ENCODE measurements around the gene CHD2. TPM values are rescaled to one million over a fixed set of nuclear protein-coding genes. Genes with fewer than 3 reads are reported as not detected.

Gene CHD2
- total RNA-seq, 2 donors from 2014 or later = 76.3 to 137 TPM

DNA sequence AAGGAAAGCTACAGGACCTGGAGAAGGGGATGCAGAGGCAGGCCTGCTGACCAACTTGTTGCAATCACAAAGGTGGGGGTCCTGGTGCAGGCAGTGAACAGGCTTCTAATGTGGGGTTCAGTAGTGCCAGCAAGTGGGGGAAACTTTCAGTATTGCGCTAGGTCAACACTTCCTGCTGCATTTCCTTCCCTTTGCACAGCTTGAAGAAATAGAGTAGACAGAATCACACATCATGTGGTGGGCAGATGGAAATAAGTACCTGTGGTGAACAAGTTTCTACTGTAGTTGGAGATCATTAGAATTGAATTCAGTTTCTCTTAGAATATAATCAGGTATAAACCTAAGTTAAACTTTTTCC lies 125.5 kb downstream of the CHD2 start:
- WGBS = 73% methylated on average over 1 of the region's 1 CpG
- Histone ChIP-seq H3K27ac (no peak overlapping the region), H3K27me3 (replicated peaks; ENCODE audit: insufficient read depth) (no peaks in the 10 kb centered on the region), H3K36me3 (peaks cover 8 to 9% of the 10 kb centered on the region in 2 donors), H3K9me3 (no peaks in the 10 kb centered on the region), H3K4me3 (no peak overlapping the region), H3K4me1 (replicated peaks) (peaks cover 31% of the 10 kb centered on the region)
- intact Hi-C loops (cut with DNase I) = loop anchor here (5.0 kb wide), 2 partner anchors 47 to 218 kb away; no protein-coding TSS in a partner anchor
- TF ChIP-seq, protein P1, sequence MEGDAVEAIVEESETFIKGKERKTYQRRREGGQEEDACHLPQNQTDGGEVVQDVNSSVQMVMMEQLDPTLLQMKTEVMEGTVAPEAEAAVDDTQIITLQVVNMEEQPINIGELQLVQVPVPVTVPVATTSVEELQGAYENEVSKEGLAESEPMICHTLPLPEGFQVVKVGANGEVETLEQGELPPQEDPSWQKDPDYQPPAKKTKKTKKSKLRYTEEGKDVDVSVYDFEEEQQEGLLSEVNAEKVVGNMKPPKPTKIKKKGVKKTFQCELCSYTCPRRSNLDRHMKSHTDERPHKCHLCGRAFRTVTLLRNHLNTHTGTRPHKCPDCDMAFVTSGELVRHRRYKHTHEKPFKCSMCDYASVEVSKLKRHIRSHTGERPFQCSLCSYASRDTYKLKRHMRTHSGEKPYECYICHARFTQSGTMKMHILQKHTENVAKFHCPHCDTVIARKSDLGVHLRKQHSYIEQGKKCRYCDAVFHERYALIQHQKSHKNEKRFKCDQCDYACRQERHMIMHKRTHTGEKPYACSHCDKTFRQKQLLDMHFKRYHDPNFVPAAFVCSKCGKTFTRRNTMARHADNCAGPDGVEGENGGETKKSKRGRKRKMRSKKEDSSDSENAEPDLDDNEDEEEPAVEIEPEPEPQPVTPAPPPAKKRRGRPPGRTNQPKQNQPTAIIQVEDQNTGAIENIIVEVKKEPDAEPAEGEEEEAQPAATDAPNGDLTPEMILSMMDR (IDR thresholded peaks at IDR 0.05) = no peak
- TF ChIP-seq POLR2AphosphoS5 (IDR thresholded peaks at IDR 0.05) = no peak
- TF ChIP-seq POLR2A (IDR thresholded peaks at IDR 0.05) = no peak
- DNase-seq (ENCODE audit: low spot score) = no peak

DNA sequence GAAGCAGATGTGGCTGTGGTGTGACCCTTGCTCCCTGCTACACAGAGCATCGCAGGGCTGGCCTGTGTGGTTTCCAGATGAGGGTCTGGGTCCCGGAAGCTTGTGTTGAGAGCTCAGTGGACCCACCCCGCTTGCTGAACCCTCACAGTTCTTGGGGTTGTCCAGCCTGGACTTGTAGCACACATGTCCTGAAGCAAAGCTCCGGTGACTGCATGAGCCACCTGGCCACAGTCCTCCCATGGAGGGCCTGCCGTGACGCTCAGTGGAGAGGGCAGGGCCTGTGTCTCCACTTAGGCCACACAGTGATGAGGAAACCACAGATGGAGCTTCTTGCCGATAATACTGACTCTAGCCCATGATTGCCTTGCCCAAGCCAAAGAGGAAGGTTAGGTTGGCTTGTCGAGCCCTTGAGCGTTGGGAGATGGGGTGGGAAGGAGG lies 126.3 kb downstream of the CHD2 start:
- Histone ChIP-seq H3K27ac (no peak overlapping the region), H3K4me1 (replicated peaks) (peaks cover 31% of the 10 kb centered on the region)
- TF ChIP-seq, protein P1 (IDR thresholded peaks at IDR 0.05) = no peak
- TF ChIP-seq POLR2AphosphoS5 (IDR thresholded peaks at IDR 0.05) (no peak), POLR2A (IDR thresholded peaks at IDR 0.05) (no peak)

DNA sequence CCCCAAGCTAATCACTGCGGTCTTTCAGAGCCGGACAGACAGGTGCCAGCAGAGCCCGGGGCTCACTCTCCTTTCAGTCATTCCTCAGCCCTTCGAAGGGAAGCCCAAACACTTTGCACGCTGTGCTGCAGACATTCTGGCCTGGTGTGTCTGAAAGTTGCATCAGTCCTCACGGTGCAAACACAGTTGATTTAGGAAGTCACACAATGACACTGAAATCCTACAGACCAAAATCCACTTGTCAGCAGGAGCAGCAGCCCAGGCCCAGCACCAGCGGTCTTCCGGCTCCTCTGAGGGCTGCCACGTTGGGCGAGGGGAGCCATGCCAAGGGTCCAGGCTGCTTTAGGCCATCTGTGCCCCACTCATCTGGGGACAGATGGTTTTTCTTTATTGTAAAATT lies 127.3 kb downstream of the CHD2 start:
- peaks cover 31% of the 10 kb centered on the region for H3K4me1 ChIP-seq (replicated peaks)
- intact Hi-C loops (cut with DNase I) = loop anchor here (5.0 kb wide), 2 partner anchors 45 to 220 kb away; no protein-coding TSS in a partner anchor
- TF ChIP-seq POLR2A (IDR thresholded peaks at IDR 0.05) = no peak
- TF ChIP-seq POLR2AphosphoS5 (IDR thresholded peaks at IDR 0.05) = no peak
- TF ChIP-seq, protein P1 (IDR thresholded peaks at IDR 0.05) = no peak
- H3K36me3 ChIP-seq = peaks cover 7 to 9% of the 10 kb centered on the region in 2 donors
- no peaks in the 10 kb centered on the region for H3K9me3 ChIP-seq
- WGBS = 78% methylated on average over 10 of the region's 10 CpGs
- DNase-seq (ENCODE audit: low spot score) = no peak
- no peak overlapping the region for H3K4me3 ChIP-seq
- no peaks in the 10 kb centered on the region for H3K27me3 ChIP-seq (replicated peaks; ENCODE audit: insufficient read depth)
- H3K27ac ChIP-seq = no peak overlapping the region

More for the DNA sequence above, 126.3 kb downstream of the CHD2 start:
- no peaks in the 10 kb centered on the region for H3K27me3 ChIP-seq (replicated peaks; ENCODE audit: insufficient read depth)
- no peaks in the 10 kb centered on the region for H3K9me3 ChIP-seq
- peaks cover 7 to 9% of the 10 kb centered on the region in 2 donors for H3K36me3 ChIP-seq
- H3K4me3 ChIP-seq = no peak overlapping the region
- intact Hi-C loops (cut with DNase I) = loop anchor here (5.0 kb wide), 2 partner anchors 46 to 219 kb away; no protein-coding TSS in a partner anchor
- no peak for DNase-seq (ENCODE audit: low spot score)
- 84% methylated on average over 9 of the region's 9 CpGs for WGBS

DNA sequence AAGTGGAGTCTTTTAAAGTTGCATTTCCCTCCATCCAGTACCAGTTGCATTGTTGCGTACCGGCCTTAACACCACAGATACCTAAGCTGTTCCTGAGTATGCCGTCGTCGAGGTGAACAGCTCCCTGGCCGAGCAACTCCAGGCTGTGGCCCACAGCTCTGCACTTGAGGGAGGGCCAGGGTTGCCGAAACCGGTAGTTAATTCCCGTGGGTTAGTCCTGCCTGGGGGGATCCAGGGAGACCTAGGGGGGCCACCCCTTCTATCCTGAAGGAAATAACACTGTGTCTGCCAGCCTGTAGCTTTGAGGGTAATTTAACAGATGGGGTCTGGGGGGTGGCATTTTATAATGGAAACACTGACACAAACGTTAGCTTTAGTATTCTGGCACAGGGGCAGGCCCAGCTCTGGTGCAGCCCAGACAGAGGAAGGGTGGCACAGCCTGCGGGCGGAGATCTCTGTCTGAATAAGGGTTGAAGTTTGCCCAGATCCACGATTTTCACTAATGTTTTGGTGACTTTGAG lies 128.0 kb downstream of the CHD2 start:
- Histone ChIP-seq H3K27ac (peak overlapping the region; percentile 80 to 81), H3K36me3 (peaks cover 7 to 9% of the 10 kb centered on the region in 2 donors), H3K27me3 (replicated peaks; ENCODE audit: insufficient read depth) (no peaks in the 10 kb centered on the region), H3K4me1 (replicated peaks) (peaks cover 31% of the 10 kb centered on the region), H3K4me3 (no peak overlapping the region), H3K9me3 (no peaks in the 10 kb centered on the region)
- WGBS = 32% methylated on average over 13 of the region's 13 CpGs
- no peak for DNase-seq (ENCODE audit: low spot score)
- TF ChIP-seq POLR2AphosphoS5 (IDR thresholded peaks at IDR 0.05) = no peak
- no peak for TF ChIP-seq POLR2A (IDR thresholded peaks at IDR 0.05)
- TF ChIP-seq, protein P1 (IDR thresholded peaks at IDR 0.05) = no peak
- intact Hi-C loops (cut with DNase I) = loop anchor here (2.0 to 5.0 kb wide), 3 partner anchors 44 to 947 kb away; no protein-coding TSS in a partner anchor
